Spinal cord (tissue), 10 donors: ENCODE results near the gene VPS33A. TPM values are rescaled to one million over a fixed set of nuclear protein-coding genes. Genes with fewer than 3 reads are reported as not detected.
A peak's percentile ranks its signal among the peaks of the same experiment; 100 is the strongest.

ENCODE experiments used
- DNase-seq, 6 donors: peaks; one replicate each; pipeline versions ENCODE4 v3.0.0 to v3.0.0-alpha.2; 2013 to 2015; ENCODE audit warnings: low spot score in 6 of 6, low read depth in 4 of 6
- H3K27ac ChIP-seq: one replicate; pipeline ENCODE4 v1.5.1; 2013; ENCODE audit warnings: low read depth, low read length, control low read depth
- H3K27me3 ChIP-seq: one replicate; pipeline ENCODE4 v1.6.1; 2013; ENCODE audit warnings: low read length; ENCODE audit not compliant: control insufficient read depth, insufficient read depth
- H3K36me3 ChIP-seq: one replicate; pipeline ENCODE4 v1.6.1; 2013; ENCODE audit warnings: low read length; ENCODE audit not compliant: control insufficient read depth, insufficient read depth
- H3K4me1 ChIP-seq: one replicate; pipeline ENCODE4 v1.6.1; 2013; ENCODE audit warnings: low read length; ENCODE audit not compliant: control insufficient read depth, insufficient read depth
- H3K4me3 ChIP-seq: one replicate; pipeline ENCODE4 v1.5.1; 2013; ENCODE audit warnings: low read depth, low read length, control low read depth
- H3K9me3 ChIP-seq: one replicate; pipeline ENCODE4 v1.6.1; 2013; ENCODE audit warnings: low read length; ENCODE audit not compliant: control insufficient read depth, insufficient read depth
- WGBS: methylation state at CpG from one replicate; pipeline ENCODE4 v1.1.5; 2013; ENCODE audit warnings: missing lambda C conversion rate; ENCODE audit not compliant: insufficient coverage; 5-methylcytosine and 5-hydroxymethylcytosine counted together
- polyA plus RNA-seq, 2 donors: library from polyadenylated mRNA; unstranded; fragments of 120-200 nt; gene quantifications; one replicate each; pipeline ENCODE4 v1.2.1, GENCODE V29; 2013; ENCODE audit not compliant: insufficient read length in 2 of 2
- total RNA-seq, 2 donors: library from RNA; depleted of rRNA in 1 of 2; stranded (reverse); fragments of 120-200 nt in 1 of 2; fragments of >200 nt in 1 of 2; gene quantifications; one replicate each; pipeline versions ENCODE4 v1.2.3 to v1.2.4, GENCODE V29; 2013 to 2014
- donor health status: healthy.

Gene VPS33A
- total and polyA plus RNA-seq, 4 donors = 19.5 to 29.2 (median 23.2) TPM

DNA sequence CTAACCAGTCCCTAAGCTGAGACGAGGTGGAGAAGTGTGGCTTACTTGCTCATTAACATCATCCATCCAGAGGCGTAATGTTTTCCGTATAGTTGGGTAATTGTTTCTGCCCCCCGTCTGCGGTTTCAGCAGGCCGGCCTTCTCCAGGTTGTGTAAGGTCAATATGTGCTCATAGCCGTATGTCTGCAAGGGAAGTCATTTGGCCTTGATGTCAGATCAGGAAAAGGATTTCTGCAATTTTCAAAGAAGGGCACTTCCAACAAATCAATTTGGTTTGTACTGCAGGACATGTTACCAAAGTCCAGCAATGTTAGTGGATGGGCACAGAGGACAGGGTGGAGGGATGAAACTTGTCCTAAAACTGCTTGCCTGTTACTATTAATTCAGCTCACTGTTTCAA lies 30.6 kb downstream of the VPS33A start:
- DNase-seq = no peak
- no peak overlapping the region for H3K4me3 ChIP-seq
- no peaks in the 10 kb centered on the region for H3K27me3 ChIP-seq
- H3K36me3 ChIP-seq = peaks cover 55% of the 10 kb centered on the region
- no peaks in the 10 kb centered on the region for H3K9me3 ChIP-seq
- 95% methylated on average over 6 of the region's 7 CpGs for WGBS
- H3K27ac ChIP-seq = no peak overlapping the region
- no peaks in the 10 kb centered on the region for H3K4me1 ChIP-seq

DNA sequence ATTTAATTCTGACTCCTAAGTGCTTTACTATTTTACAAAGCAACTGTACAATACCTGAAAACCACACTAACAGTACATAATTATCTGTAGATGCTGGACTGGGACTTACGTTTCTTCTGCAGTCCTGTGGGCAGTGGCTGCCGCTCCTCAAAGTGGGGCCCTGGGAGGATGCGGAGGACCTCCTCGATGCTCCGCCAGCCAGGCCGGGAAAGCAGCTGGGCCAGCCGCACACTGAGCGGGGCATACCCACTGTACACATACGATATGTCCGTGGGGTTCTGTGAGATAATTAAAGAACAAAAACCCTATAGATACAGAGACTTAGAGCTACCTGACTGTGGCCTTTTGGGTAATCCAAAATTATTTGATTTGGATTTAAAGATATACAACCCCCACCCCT lies 33.6 kb downstream of the VPS33A start:
- Histone ChIP-seq H3K36me3 (peaks cover 44% of the 10 kb centered on the region), H3K27ac (no peak overlapping the region), H3K4me1 (no peaks in the 10 kb centered on the region), H3K27me3 (no peaks in the 10 kb centered on the region), H3K4me3 (no peak overlapping the region), H3K9me3 (no peaks in the 10 kb centered on the region)
- no peak for DNase-seq
- WGBS = 92% methylated on average over 5 of the region's 10 CpGs

- H3K27ac ChIP-seq = no peak overlapping the region
- 70% methylated on average over 6 of the region's 6 CpGs for WGBS
- peaks cover 8% of the 10 kb centered on the region for H3K4me1 ChIP-seq
- H3K36me3 ChIP-seq = peaks cover 46% of the 10 kb centered on the region
- H3K9me3 ChIP-seq = no peaks in the 10 kb centered on the region
- H3K27me3 ChIP-seq = no peaks in the 10 kb centered on the region
- DNase-seq = no peak
- H3K4me3 ChIP-seq = no peak overlapping the region
Measured at GRCh38 chr12:122230798-122231197, 35.5 kb downstream of the VPS33A start.

DNA sequence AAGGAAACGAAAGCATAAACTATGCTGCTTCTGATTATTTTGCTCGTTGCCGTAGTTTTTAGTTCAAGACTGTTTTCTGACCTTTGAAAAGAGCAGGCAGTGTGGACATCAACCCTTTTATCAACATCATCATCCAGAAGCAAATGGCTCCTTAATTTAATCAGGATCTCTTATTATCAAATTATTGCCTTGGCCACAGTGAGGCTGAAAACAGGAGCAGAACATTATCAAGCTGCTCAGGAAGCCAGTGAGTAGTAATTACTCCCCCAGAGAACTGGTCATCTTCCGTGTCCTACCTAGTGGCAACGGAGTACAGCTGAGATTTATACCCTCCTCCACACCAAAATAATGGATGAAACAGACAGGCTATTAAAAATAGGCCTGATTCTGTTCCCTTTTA lies 38.2 kb downstream of the VPS33A start:
- Histone ChIP-seq H3K4me3 (no peak overlapping the region), H3K27me3 (no peaks in the 10 kb centered on the region), H3K27ac (no peak overlapping the region), H3K9me3 (no peaks in the 10 kb centered on the region), H3K36me3 (peaks cover 33% of the 10 kb centered on the region), H3K4me1 (peaks cover 26% of the 10 kb centered on the region)
- 94% methylated on average over 3 of the region's 5 CpGs for WGBS
- DNase-seq = no peak

- Histone ChIP-seq H3K27ac (no peak overlapping the region), H3K4me3 (no peak overlapping the region), H3K36me3 (peaks cover 35% of the 10 kb centered on the region), H3K4me1 (peaks cover 26% of the 10 kb centered on the region), H3K9me3 (no peaks in the 10 kb centered on the region), H3K27me3 (no peaks in the 10 kb centered on the region)
- WGBS = 79% methylated on average over 16 of the region's 17 CpGs
- no peak for DNase-seq
Measured at GRCh38 chr12:122227341-122227740, 39.0 kb downstream of the VPS33A start.

DNA sequence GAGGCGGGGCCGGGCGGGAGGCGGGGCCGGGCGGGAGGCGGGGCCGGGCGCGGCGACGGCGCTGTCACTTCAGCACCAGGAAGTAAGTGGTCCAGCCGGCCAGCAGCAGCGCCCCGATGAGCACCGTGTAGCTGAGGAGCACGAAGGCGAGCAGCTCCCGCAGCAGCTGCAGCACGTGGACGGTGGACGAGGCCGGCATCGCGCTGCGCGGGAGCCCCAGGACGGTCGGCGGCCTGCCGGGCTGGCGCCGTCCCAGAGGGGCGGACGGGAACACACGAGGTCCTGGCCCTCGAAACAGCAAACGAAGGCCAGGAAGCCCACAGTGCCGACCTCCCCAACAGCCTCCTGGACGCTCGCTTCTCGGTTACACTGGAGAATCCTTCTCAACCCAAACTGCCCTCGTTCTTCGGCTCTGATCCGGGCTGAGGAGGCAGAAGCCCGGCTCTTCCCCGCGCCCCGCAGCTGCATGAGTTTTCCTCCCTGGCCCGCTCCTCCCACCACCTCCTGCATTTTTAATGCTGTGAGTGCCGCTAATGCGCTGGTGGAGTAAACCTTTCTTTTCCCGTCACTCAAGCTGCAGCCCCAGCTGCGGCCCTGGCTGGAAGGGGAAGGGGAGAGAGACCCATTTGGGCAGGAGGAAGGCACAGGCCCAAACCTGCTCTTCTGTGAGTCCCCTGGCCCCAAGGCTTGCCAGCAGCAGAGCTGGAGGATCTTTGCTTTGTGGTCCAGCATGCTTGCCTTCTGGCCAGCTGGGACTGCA lies 39.7 kb downstream of the VPS33A start:
- Histone ChIP-seq H3K4me3 (peak overlapping the region; percentile 22), H3K27ac (no peak overlapping the region), H3K36me3 (peaks cover 35% of the 10 kb centered on the region), H3K27me3 (no peaks in the 10 kb centered on the region), H3K4me1 (peaks cover 26% of the 10 kb centered on the region), H3K9me3 (no peaks in the 10 kb centered on the region)
- peak in 1 of 6 donors; percentile 55 for DNase-seq
- 5% methylated on average over 50 of the region's 55 CpGs for WGBS

DNA sequence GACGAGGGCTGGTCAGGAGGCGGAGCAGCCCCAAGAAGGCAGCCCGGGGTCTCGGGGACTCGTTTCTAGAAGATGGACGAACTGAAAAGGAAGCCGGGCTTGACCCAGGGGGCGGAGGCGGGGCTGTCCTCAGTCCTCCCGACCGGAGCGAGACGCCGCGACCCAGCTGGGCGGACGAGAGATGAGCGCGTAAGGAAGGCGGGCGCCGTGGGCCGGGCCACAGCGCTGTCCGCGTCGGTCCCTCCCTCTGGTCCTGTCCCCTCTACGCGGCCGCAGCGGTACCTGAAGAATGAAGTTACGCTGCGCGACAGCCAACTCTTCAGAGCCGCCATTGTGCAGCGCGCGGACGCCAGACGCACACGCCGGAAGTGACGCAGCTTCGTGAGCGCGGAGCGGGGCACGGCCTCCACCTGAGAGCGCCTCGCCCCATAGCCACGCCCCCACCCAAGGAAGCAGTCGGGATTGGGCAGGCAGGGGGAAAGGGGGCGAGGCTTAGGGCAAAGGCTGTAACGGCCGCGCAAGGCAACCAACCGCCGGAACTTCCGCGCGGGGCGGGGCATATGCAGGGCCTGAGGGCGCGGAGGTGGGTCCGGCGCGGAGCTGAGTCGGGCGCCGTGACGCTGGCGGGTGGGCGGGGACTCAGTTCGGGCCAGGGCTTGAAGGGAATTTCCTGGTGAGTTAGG lies 40.5 kb downstream of the VPS33A start, which contains the start of gene DIABLO:
TSS of gene DIABLO (minus strand) at position 370 of the 683 bp plus-strand sequence. CDS start at position 332, 38 bp downstream.
- Histone ChIP-seq H3K9me3 (no peaks in the 10 kb centered on the region), H3K4me3 (peak within 1 kb of the TSS; percentile 98), H3K27me3 (no peaks in the 10 kb centered on the region)

GRCh38 chr12:122216445-122216844 lies 49.8 kb downstream of the VPS33A start:
- Histone ChIP-seq H3K27me3 (no peaks in the 10 kb centered on the region), H3K4me1 (no peaks in the 10 kb centered on the region), H3K4me3 (no peak overlapping the region), H3K36me3 (peaks cover 68% of the 10 kb centered on the region), H3K9me3 (no peaks in the 10 kb centered on the region), H3K27ac (no peak overlapping the region)
- WGBS = no CpG with 5 or more reads among the region's 1 CpG
- DNase-seq = no peak

More for the DNA sequence above, 40.5 kb downstream of the VPS33A start, which contains the start of gene DIABLO:
- WGBS = 0% methylated on average over 74 of the region's 74 CpGs
- peaks cover 26% of the 10 kb centered on the region for H3K4me1 ChIP-seq
- H3K27ac ChIP-seq = peak within 1 kb of the TSS; percentile 98
- H3K36me3 ChIP-seq = peaks cover 35% of the 10 kb centered on the region
- peak; percentile 96 to 100 (median 99) for DNase-seq

DNA sequence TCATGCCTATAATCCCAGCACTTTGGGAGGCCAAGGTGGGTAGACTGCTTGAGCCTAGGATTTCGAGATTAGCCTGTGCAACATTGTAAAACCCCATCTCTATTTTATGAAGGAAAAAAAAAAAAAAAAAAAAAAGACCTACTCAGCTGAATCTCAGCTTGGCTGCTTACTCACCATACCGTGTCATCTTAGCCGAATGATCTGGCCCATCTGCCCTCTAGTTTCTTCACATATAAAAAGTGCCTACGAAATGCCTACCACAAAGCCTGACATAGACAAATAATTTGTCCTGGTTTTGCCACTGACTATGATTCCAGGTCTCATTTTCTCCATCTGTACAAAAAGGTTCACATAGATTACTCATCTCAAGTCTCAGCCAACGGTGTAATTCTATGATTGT lies 50.5 kb downstream of the VPS33A start:
- Histone ChIP-seq H3K27me3 (no peaks in the 10 kb centered on the region), H3K4me3 (no peak overlapping the region), H3K27ac (no peak overlapping the region), H3K4me1 (no peaks in the 10 kb centered on the region), H3K9me3 (no peaks in the 10 kb centered on the region), H3K36me3 (peaks cover 72% of the 10 kb centered on the region)
- 92% methylated on average over 2 of the region's 5 CpGs for WGBS
- DNase-seq = no peak
